Panc1 (cell line): Measurements from ENCODE around the gene DEFB132. TPM values are rescaled to one million over a fixed set of nuclear protein-coding genes. Genes with fewer than 3 reads are reported as not detected.

Experiments
- ATAC-seq: fragments of 200-7000 bp; cut with Tn5 transposase; 2 replicates; pipeline ENCODE4 v1.9.1; 2020; ENCODE audit warnings: mild to moderate bottlenecking, moderate library complexity
- BruUV-seq: library from RNA; stranded (reverse); fragments of 400-500 nt; replicated peaks from 2 replicates; lab custom pipeline; 2021; lab: Mats Ljungman, UMichigan
- CTCF ChIA-PET: fragments of 300-600 bp; sonication (Branson Sonifier 250); formaldehyde crosslinking; loops from one replicate; lab custom pipeline; 2022; ENCODE audit warnings: antibody characterized with exemption; lab: Charles Lee
- POLR2A ChIA-PET: fragments of 300-600 bp; sonication (Branson Sonifier 250); formaldehyde crosslinking; loops from one replicate; lab custom pipeline; 2022; ENCODE audit warnings: antibody characterized with exemption; lab: Charles Lee
- DNase-seq: peaks from one replicate; pipeline ENCODE4 v3.0.0-alpha.2; 2010; ENCODE audit warnings: low read depth, low spot score
- H3K27ac ChIP-seq: 2 replicates; pipeline ENCODE4 v1.5.1; 2011; ENCODE audit warnings: mild to moderate bottlenecking, low read length, inconsistent platforms
- H3K27me3 ChIP-seq: fragments of 200-500 bp; sonication (Bioruptor generic); 2 replicates; pipeline ENCODE4 v1.6.0; 2014; ENCODE audit warnings: low read length, inconsistent platforms; ENCODE audit not compliant: control insufficient read depth, insufficient read depth
- H3K36me3 ChIP-seq: fragments of 200-500 bp; sonication (Bioruptor generic); 2 replicates; pipeline ENCODE4 v1.5.1; 2014; ENCODE audit warnings: inconsistent platforms, mild to moderate bottlenecking, low read length, moderate library complexity; ENCODE audit not compliant: control insufficient read depth, insufficient read depth
- H3K4me1 ChIP-seq: 2 replicates; pipeline ENCODE4 v1.5.1; 2011; ENCODE audit warnings: inconsistent platforms, mild to moderate bottlenecking, low read length, moderate library complexity; ENCODE audit not compliant: control insufficient read depth, insufficient read depth
- H3K4me3 ChIP-seq, 2 experiments: 2 replicates each; pipeline ENCODE4 v1.5.1; 2011 to 2012; ENCODE audit warnings: low read depth in 2 of 2, low read length in 2 of 2, mild to moderate bottlenecking in 2 of 2, inconsistent platforms in 1 of 2, moderate library complexity in 1 of 2
- H3K9me3 ChIP-seq: fragments of 200-500 bp; sonication (Bioruptor generic); 2 replicates; pipeline ENCODE4 v1.5.1; 2014; ENCODE audit warnings: low read depth, mild to moderate bottlenecking, inconsistent platforms, low read length, moderate library complexity; ENCODE audit not compliant: control insufficient read depth, insufficient read depth
- CTCF ChIP-seq: fragments of 450-650 bp; IDR thresholded peaks from 2 replicates; pipeline ENCODE4 v1.5.1; 2017; ENCODE audit warnings: mild to moderate bottlenecking
- POLR2AphosphoS5 ChIP-seq: IDR thresholded peaks from 2 replicates; pipeline ENCODE4 v1.6.1; 2012; ENCODE audit warnings: mild to moderate bottlenecking, low read depth, low read length, moderate library complexity
- SIN3A ChIP-seq: IDR thresholded peaks from 2 replicates; pipeline ENCODE4 v1.6.1; 2012; ENCODE audit warnings: low read depth, mild to moderate bottlenecking, low read length, moderate library complexity, borderline replicate concordance; ENCODE audit not compliant: insufficient read depth
- TCF7L2 ChIP-seq: IDR thresholded peaks from 2 replicates; pipeline ENCODE4 v1.6.1; 2011; ENCODE audit warnings: mild to moderate bottlenecking, low read depth, low read length, inconsistent platforms
- in situ Hi-C: cut with HindIII; loops from 2 replicates; pipeline ENCODE4 v1.10.0; 2016; ENCODE audit warnings: low sequenced_read_pairs, low pct_unique_long_range_greater_than_20kb
- intact Hi-C: fragments of 100-400 bp; cut with micrococcal nuclease; formaldehyde crosslinking; loops from one replicate; pipeline ENCODE4 v1.10.0; 2022; ENCODE audit not compliant: unreplicated experiment
- total RNA-seq: library from RNA; stranded (reverse); gene quantifications from one replicate; pipeline ENCODE4 v1.2.1, GENCODE V29; 2021; ENCODE audit not compliant: unreplicated experiment
- TF ChIP-seq, protein P1 (sequence below), 2 experiments: IDR thresholded peaks; 2 replicates each; pipeline ENCODE4 v1.6.1; 2011 to 2012; ENCODE audit warnings: low read depth in 2 of 2, control low read depth in 1 of 2, low read length in 1 of 2, mild to moderate bottlenecking in 1 of 2, moderate library complexity in 1 of 2; ENCODE audit not compliant: insufficient read depth in 1 of 2

The DEFB132 gene
- total RNA-seq, 1 experiment from 2014 or later, result 0.10 TPM

- in situ Hi-C loops (no loop called here), intact Hi-C loops (no loop called here)
- no TSS peak for BruUV-seq
- ATAC-seq (peak; percentile 95), DNase-seq (peak; percentile 93)
- H3K27ac ChIP-seq, result peak within 1 kb of the TSS; percentile 93
- no peaks in the 10 kb centered on the region for H3K27me3 ChIP-seq
- ChIA-PET POLR2A (no interaction called here), CTCF (no interaction called here)
- peak within 1 kb of the TSS; percentile 85 to 96 for H3K4me3 ChIP-seq
- H3K9me3 ChIP-seq, result no peaks in the 10 kb centered on the region
- no peaks in the 10 kb centered on the region; the same call in 1 of the 2 replicates for H3K36me3 ChIP-seq
- peaks cover 12% of the 10 kb centered on the region for H3K4me1 ChIP-seq
- TF ChIP-seq, protein P1, sequence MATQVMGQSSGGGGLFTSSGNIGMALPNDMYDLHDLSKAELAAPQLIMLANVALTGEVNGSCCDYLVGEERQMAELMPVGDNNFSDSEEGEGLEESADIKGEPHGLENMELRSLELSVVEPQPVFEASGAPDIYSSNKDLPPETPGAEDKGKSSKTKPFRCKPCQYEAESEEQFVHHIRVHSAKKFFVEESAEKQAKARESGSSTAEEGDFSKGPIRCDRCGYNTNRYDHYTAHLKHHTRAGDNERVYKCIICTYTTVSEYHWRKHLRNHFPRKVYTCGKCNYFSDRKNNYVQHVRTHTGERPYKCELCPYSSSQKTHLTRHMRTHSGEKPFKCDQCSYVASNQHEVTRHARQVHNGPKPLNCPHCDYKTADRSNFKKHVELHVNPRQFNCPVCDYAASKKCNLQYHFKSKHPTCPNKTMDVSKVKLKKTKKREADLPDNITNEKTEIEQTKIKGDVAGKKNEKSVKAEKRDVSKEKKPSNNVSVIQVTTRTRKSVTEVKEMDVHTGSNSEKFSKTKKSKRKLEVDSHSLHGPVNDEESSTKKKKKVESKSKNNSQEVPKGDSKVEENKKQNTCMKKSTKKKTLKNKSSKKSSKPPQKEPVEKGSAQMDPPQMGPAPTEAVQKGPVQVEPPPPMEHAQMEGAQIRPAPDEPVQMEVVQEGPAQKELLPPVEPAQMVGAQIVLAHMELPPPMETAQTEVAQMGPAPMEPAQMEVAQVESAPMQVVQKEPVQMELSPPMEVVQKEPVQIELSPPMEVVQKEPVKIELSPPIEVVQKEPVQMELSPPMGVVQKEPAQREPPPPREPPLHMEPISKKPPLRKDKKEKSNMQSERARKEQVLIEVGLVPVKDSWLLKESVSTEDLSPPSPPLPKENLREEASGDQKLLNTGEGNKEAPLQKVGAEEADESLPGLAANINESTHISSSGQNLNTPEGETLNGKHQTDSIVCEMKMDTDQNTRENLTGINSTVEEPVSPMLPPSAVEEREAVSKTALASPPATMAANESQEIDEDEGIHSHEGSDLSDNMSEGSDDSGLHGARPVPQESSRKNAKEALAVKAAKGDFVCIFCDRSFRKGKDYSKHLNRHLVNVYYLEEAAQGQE (IDR thresholded peaks at IDR 0.05; ENCODE audit: insufficient read depth in 1 of 2, low read depth in 2 of 2, low read length in 1 of 2), result no peak
- TF ChIP-seq CTCF, result no peak
- TF ChIP-seq POLR2AphosphoS5, result peak; percentile 58; the same call in 1 of the 2 replicates
- peak; percentile 99 for TF ChIP-seq SIN3A
- TF ChIP-seq TCF7L2, result peak; percentile 47; the same call in 1 of the 2 replicates
Observed at GRCh38 chr20:290084-290831, 32.7 kb downstream of the DEFB132 start, which contains the start of gene C20orf96. Gene C20orf96, minus strand, starts transcription at chr20:290750. Its CDS starts 140 bp downstream, at chr20:290610.

- POLR2A ChIA-PET, result no interaction called here
- no peak overlapping the region for H3K27ac ChIP-seq
- no peaks in the 10 kb centered on the region for H3K27me3 ChIP-seq
- TF ChIP-seq CTCF, result no peak
- TF ChIP-seq, protein P1 (IDR thresholded peaks at IDR 0.05; ENCODE audit: insufficient read depth in 1 of 2, low read depth in 2 of 2, low read length in 1 of 2), result no peak
- no peak for TF ChIP-seq SIN3A
- no peak for TF ChIP-seq POLR2AphosphoS5
- TF ChIP-seq TCF7L2, result no peak
- H3K4me1 ChIP-seq, result peaks cover 21% of the 10 kb centered on the region
- BruUV-seq, result no TSS peak
- H3K4me3 ChIP-seq, result no peak overlapping the region
- ATAC-seq, result no peak
- intact Hi-C loops (no loop called here), in situ Hi-C loops (no loop called here)
- CTCF ChIA-PET, result no interaction called here
- DNase-seq, result no peak
- H3K36me3 ChIP-seq, result peaks cover 8% of the 10 kb centered on the region; the same call in 1 of the 2 replicates
- no peaks in the 10 kb centered on the region for H3K9me3 ChIP-seq
Observed at GRCh38 chr20:294602-295001, 37.1 kb downstream of the DEFB132 start.
